NOMO-1 treated with dmso at 0.1 percent for 144 hours (cell line): ENCODE data around the gene KYAT1.

Source experiments
- DNase-seq: peaks from one replicate; lab custom pipeline; 2025; ENCODE audit not compliant: unreplicated experiment; lab: John Stamatoyannopoulos, UW

The KYAT1 gene

GRCh38 chr9:128881884-128882676 lies at the start of gene KYAT1, which contains the start of gene LRRC8A:
Gene KYAT1 (minus strand): TSS chr9:128881950. CDS start chr9:128845405, 36,545 bp downstream.
Gene LRRC8A (plus strand): TSS chr9:128882133. CDS start chr9:128907165, 25,032 bp downstream.
- DNase-seq, result peak; percentile 96

- no peak for DNase-seq
Measured at GRCh38 chr9:128929560-128929959, 47.8 kb upstream of the KYAT1 start.

GRCh38 chr9:128928624-128929023 lies 46.9 kb upstream of the KYAT1 start:
- DNase-seq, result no peak

GRCh38 chr9:128927731-128928411 lies 46.1 kb upstream of the KYAT1 start:
- DNase-seq, result no peak

- no peak for DNase-seq
Measured at GRCh38 chr9:128923493-128923883, 41.7 kb upstream of the KYAT1 start.

- DNase-seq, result no peak
Measured at GRCh38 chr9:128921881-128922763, 40.4 kb upstream of the KYAT1 start.

- DNase-seq, result no peak
Measured at GRCh38 chr9:128920381-128921058, 38.8 kb upstream of the KYAT1 start, which contains the start of gene PHYHD1. Gene PHYHD1 (plus strand): TSS chr9:128920982. CDS start chr9:128922324, 1,342 bp downstream.

- no peak for DNase-seq
Measured at GRCh38 chr9:128919402-128920089, 37.8 kb upstream of the KYAT1 start.

- DNase-seq, result no peak
Measured at GRCh38 chr9:128918921-128919320, 37.2 kb upstream of the KYAT1 start.

GRCh38 chr9:128917151-128917849 lies 35.5 kb upstream of the KYAT1 start:
- no peak for DNase-seq

GRCh38 chr9:128916745-128917144 lies 35.0 kb upstream of the KYAT1 start:
- DNase-seq, result no peak

GRCh38 chr9:128916204-128916603 lies 34.5 kb upstream of the KYAT1 start:
- DNase-seq, result no peak

GRCh38 chr9:128913995-128914772 lies 32.4 kb upstream of the KYAT1 start:
- DNase-seq, result no peak

- no peak for DNase-seq
Measured at GRCh38 chr9:128913048-128913900, 31.5 kb upstream of the KYAT1 start.

- DNase-seq, result no peak
Measured at GRCh38 chr9:128912270-128912853, 30.6 kb upstream of the KYAT1 start.

GRCh38 chr9:128911529-128912035 lies 29.8 kb upstream of the KYAT1 start:
- no peak for DNase-seq

GRCh38 chr9:128910906-128911305 lies 29.2 kb upstream of the KYAT1 start:
- DNase-seq, result no peak
